ENCODE data around the gene PRDM16.

PRDM16 gene

DNA sequence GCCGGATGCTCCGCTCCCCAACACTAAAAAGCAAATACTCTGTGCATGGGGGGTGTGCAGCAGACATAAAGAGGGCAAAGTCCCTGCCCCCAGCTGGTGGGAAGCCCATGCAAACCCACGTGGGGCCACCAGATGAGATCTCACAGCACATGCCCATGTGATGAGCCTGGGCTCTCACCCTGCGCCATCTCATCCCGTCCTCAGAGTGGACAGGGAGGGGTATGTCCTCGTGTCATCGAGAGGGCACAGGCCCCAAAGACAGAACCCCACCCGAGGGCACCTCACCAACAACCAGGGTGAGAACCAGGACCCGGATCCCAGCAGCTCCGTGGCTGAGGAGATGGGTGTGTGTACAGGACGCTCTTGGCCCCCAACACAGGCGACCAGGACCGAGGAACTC is 360.3 kb downstream of the PRDM16 start:
- ChIA-PET POLR2A (no interaction called here), CTCF (interaction anchor here (0.6 to 1.0 kb wide), 2 partner anchors 24 to 419 kb away, joined by 3 read pairs; no protein-coding TSS in a partner anchor)

DNA sequence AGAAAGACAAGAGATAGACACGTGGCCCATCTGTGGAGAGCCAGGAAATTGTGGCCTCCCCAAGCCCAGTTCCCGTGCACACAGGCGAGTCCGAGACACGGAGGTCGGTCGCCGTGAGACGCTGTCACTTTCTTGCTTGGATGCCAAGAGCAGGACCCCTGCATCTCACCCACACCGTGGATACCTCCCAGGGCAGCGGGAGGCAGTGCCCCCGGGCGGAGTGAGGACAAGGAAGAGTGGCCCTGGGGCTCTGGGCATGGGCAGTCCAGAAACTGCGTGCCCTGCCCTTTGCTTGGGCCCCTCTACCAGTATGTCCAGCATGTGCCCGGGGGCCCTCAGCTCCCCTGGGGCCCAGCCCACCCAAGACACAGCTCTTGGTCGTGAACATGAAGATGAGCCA is 360.8 kb downstream of the PRDM16 start:
- TF ChIP-seq KLF16 (tag by site-specific recombination; IDR thresholded peaks at IDR 0.05) (no peak), ZNF354C (tag by site-specific recombination; IDR thresholded peaks at IDR 0.05; ENCODE audit: borderline replicate concordance, low read depth) (no peak), ZNF423 (tag by site-specific recombination; IDR thresholded peaks at IDR 0.05) (no peak), ZBTB8A (tag by site-specific recombination; IDR thresholded peaks at IDR 0.05) (no peak), ZBTB48 (tag by site-specific recombination; IDR thresholded peaks at IDR 0.05) (no peak), RBAK (tag by site-specific recombination; IDR thresholded peaks at IDR 0.05) (no peak), KLF7 (tag by site-specific recombination; IDR thresholded peaks at IDR 0.05; ENCODE audit: borderline replicate concordance) (no peak), FEZF1 (tag by site-specific recombination; IDR thresholded peaks at IDR 0.05) (no peak), ZNF549 (tag by site-specific recombination; IDR thresholded peaks at IDR 0.05) (no peak), ZNF791 (tag by site-specific recombination; IDR thresholded peaks at IDR 0.05) (no peak), EGR2 (tag by site-specific recombination; IDR thresholded peaks at IDR 0.05; ENCODE audit: low read depth) (no peak)
- TF ChIP-seq, protein P1, sequence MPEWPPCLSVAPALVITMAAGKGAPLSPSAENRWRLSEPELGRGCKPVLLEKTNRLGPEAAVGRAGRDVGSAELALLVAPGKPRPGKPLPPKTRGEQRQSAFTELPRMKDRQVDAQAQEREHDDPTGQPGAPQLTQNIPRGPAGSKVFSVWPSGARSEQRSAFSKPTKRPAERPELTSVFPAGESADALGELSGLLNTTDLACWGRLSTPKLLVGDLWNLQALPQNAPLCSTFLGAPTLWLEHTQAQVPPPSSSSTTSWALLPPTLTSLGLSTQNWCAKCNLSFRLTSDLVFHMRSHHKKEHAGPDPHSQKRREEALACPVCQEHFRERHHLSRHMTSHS (tag by site-specific recombination; IDR thresholded peaks at IDR 0.05) = no peak
- TF ChIP-seq, protein P2, sequence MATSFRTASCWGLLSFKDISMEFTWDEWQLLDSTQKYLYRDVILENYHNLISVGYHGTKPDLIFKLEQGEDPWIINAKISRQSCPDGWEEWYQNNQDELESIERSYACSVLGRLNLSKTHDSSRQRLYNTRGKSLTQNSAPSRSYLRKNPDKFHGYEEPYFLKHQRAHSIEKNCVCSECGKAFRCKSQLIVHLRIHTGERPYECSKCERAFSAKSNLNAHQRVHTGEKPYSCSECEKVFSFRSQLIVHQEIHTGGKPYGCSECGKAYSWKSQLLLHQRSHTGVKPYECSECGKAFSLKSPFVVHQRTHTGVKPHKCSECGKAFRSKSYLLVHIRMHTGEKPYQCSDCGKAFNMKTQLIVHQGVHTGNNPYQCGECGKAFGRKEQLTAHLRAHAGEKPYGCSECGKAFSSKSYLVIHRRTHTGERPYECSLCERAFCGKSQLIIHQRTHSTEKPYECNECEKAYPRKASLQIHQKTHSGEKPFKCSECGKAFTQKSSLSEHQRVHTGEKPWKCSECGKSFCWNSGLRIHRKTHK (tag by site-specific recombination; IDR thresholded peaks at IDR 0.05) = no peak
- TF ChIP-seq, protein P3, sequence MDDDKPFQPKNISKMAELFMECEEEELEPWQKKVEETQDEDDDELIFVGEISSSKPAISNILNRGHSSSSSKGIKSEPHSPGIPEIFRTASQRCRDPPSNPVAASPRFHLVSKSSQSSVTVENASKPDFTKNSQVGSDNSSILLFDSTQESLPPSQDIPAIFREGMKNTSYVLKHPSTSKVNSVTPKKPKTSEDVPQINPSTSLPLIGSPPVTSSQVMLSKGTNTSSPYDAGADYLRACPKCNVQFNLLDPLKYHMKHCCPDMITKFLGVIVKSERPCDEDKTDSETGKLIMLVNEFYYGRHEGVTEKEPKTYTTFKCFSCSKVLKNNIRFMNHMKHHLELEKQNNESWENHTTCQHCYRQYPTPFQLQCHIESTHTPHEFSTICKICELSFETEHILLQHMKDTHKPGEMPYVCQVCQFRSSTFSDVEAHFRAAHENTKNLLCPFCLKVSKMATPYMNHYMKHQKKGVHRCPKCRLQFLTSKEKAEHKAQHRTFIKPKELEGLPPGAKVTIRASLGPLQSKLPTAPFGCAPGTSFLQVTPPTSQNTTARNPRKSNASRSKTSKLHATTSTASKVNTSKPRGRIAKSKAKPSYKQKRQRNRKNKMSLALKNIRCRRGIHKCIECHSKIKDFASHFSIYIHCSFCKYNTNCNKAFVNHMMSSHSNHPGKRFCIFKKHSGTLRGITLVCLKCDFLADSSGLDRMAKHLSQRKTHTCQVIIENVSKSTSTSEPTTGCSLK (tag by site-specific recombination; IDR thresholded peaks at IDR 0.05) = no peak
- H3K27ac ChIP-seq (ENCODE audit: extremely low read depth, low read depth, low read length) = no peak overlapping the region
- no peaks in the 10 kb centered on the region for H3K4me1 ChIP-seq (ENCODE audit: control insufficient read depth, insufficient read depth, low read length)
- no peaks in the 10 kb centered on the region for H3K9me3 ChIP-seq (ENCODE audit: control insufficient read depth, insufficient read depth, low read depth, low read length)
- ChIA-PET CTCF (interaction anchor here (0.6 to 1.0 kb wide), 3 partner anchors 23 to 419 kb away, joined by 3 read pairs; no protein-coding TSS in a partner anchor), POLR2A (no interaction called here)
- H3K36me3 ChIP-seq (ENCODE audit: control insufficient read depth in 2 of 2, insufficient read depth in 1 of 2, low read length in 2 of 2) = peaks cover 0 to 48% of the 10 kb centered on the region in 2 experiments; a peak in 1 of 3 replicates
- no peak overlapping the region for H3K4me3 ChIP-seq (ENCODE audit: low read depth, low read length)

More for the DNA sequence above, 360.3 kb downstream of the PRDM16 start:
- no peak overlapping the region for H3K27ac ChIP-seq (ENCODE audit: extremely low read depth, low read depth, low read length)
- H3K4me1 ChIP-seq (ENCODE audit: control insufficient read depth, insufficient read depth, low read length) = no peaks in the 10 kb centered on the region
- H3K4me3 ChIP-seq (ENCODE audit: low read depth, low read length) = no peak overlapping the region
- H3K36me3 ChIP-seq (ENCODE audit: control insufficient read depth in 2 of 2, insufficient read depth in 1 of 2, low read length in 2 of 2) = peaks cover 0 to 48% of the 10 kb centered on the region in 2 experiments; a peak in 1 of 3 replicates
- TF ChIP-seq GLIS2 (tag by site-specific recombination; IDR thresholded peaks at IDR 0.05) = no peak
- H3K9me3 ChIP-seq (ENCODE audit: control insufficient read depth, insufficient read depth, low read depth, low read length) = no peaks in the 10 kb centered on the region

DNA sequence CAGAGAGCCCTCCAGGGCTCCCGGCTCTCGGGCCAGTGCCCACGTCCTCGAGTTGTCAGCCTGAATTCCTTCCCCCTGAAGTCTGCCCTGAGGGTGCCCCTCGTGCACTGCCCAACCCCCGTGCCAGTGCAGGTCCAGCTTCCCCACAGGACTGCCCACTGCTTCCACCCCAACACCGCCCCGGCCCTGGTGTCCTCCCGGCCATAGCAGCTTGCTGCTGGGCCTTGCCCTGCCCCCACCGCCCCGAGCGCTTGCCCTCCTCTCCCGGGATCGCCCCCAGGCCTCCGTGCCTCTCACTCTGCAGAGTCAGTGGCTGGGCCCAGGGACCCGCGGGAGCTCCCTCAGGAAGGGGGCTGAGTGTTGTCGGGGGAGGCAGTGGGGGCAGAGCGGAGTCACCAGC is 361.4 kb downstream of the PRDM16 start:
- H3K27ac ChIP-seq (ENCODE audit: extremely low read depth, low read depth, low read length) = no peak overlapping the region
- H3K36me3 ChIP-seq (ENCODE audit: control insufficient read depth in 2 of 2, insufficient read depth in 1 of 2, low read length in 2 of 2) = peaks cover 0 to 48% of the 10 kb centered on the region in 2 experiments; a peak in 1 of 3 replicates
- ChIA-PET POLR2A (no interaction called here), CTCF (interaction anchor here (1.0 kb wide), 1 partner anchor 41 kb away, joined by 3 read pairs; no protein-coding TSS in a partner anchor)
- no peaks in the 10 kb centered on the region for H3K9me3 ChIP-seq (ENCODE audit: control insufficient read depth, insufficient read depth, low read depth, low read length)
- no peaks in the 10 kb centered on the region for H3K4me1 ChIP-seq (ENCODE audit: control insufficient read depth, insufficient read depth, low read length)
- no peak overlapping the region for H3K4me3 ChIP-seq (ENCODE audit: low read depth, low read length)
- TF ChIP-seq KLF8 (tag by site-specific recombination; IDR thresholded peaks at IDR 0.05) (no peak), SP3 (tag by site-specific recombination; IDR thresholded peaks at IDR 0.05) (no peak)
- TF ChIP-seq, protein P4, sequence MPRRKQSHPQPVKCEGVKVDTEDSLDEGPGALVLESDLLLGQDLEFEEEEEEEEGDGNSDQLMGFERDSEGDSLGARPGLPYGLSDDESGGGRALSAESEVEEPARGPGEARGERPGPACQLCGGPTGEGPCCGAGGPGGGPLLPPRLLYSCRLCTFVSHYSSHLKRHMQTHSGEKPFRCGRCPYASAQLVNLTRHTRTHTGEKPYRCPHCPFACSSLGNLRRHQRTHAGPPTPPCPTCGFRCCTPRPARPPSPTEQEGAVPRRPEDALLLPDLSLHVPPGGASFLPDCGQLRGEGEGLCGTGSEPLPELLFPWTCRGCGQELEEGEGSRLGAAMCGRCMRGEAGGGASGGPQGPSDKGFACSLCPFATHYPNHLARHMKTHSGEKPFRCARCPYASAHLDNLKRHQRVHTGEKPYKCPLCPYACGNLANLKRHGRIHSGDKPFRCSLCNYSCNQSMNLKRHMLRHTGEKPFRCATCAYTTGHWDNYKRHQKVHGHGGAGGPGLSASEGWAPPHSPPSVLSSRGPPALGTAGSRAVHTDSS (tag by site-specific recombination; IDR thresholded peaks at IDR 0.05) = no peak
- TF ChIP-seq, protein P5, sequence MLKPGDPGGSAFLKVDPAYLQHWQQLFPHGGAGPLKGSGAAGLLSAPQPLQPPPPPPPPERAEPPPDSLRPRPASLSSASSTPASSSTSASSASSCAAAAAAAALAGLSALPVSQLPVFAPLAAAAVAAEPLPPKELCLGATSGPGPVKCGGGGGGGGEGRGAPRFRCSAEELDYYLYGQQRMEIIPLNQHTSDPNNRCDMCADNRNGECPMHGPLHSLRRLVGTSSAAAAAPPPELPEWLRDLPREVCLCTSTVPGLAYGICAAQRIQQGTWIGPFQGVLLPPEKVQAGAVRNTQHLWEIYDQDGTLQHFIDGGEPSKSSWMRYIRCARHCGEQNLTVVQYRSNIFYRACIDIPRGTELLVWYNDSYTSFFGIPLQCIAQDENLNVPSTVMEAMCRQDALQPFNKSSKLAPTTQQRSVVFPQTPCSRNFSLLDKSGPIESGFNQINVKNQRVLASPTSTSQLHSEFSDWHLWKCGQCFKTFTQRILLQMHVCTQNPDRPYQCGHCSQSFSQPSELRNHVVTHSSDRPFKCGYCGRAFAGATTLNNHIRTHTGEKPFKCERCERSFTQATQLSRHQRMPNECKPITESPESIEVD (tag by site-specific recombination; IDR thresholded peaks at IDR 0.05) = no peak
- TF ChIP-seq, protein P6, sequence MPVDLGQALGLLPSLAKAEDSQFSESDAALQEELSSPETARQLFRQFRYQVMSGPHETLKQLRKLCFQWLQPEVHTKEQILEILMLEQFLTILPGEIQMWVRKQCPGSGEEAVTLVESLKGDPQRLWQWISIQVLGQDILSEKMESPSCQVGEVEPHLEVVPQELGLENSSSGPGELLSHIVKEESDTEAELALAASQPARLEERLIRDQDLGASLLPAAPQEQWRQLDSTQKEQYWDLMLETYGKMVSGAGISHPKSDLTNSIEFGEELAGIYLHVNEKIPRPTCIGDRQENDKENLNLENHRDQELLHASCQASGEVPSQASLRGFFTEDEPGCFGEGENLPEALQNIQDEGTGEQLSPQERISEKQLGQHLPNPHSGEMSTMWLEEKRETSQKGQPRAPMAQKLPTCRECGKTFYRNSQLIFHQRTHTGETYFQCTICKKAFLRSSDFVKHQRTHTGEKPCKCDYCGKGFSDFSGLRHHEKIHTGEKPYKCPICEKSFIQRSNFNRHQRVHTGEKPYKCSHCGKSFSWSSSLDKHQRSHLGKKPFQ (tag by site-specific recombination; IDR thresholded peaks at IDR 0.05) = no peak
